Neuronal stem cell (in vitro differentiated cells): Measurements from ENCODE around the gene ARHGEF7.

Experiments used
- DNase-seq: peaks from one replicate; pipeline ENCODE4 v3.0.0-alpha.2; 2013; ENCODE audit warnings: low spot score
- H2AFZ ChIP-seq: one replicate; pipeline ENCODE4 v1.6.1; 2013; ENCODE audit warnings: mild to moderate bottlenecking, low read length, inconsistent platforms
- H2AK5ac ChIP-seq: 2 replicates; pipeline ENCODE4 v1.6.1; 2013; ENCODE audit warnings: low read depth, mild to moderate bottlenecking, inconsistent platforms, low read length, moderate library complexity, mixed read lengths
- H2BK120ac ChIP-seq: 2 replicates; pipeline ENCODE4 v1.6.1; 2013; ENCODE audit warnings: low read depth, mild to moderate bottlenecking, inconsistent platforms, low read length, moderate library complexity, mixed read lengths
- H2BK12ac ChIP-seq: one replicate; pipeline ENCODE4 v1.6.1; 2013; ENCODE audit warnings: low read length, inconsistent platforms
- H2BK15ac ChIP-seq: 2 replicates; pipeline ENCODE4 v1.6.1; 2013; ENCODE audit warnings: mild to moderate bottlenecking, low read length, inconsistent platforms, mixed read lengths
- H2BK5ac ChIP-seq: one replicate; pipeline ENCODE4 v1.6.1; 2013; ENCODE audit warnings: inconsistent platforms, mild to moderate bottlenecking, low read length, moderate library complexity
- H3K14ac ChIP-seq: one replicate; pipeline ENCODE4 v1.6.1; 2013; ENCODE audit warnings: low read length, inconsistent platforms
- H3K18ac ChIP-seq: 2 replicates; pipeline ENCODE4 v1.6.1; 2013; ENCODE audit warnings: low read length, inconsistent platforms
- H3K23ac ChIP-seq: 2 replicates; pipeline ENCODE4 v1.6.1; 2013; ENCODE audit warnings: low read depth, mild to moderate bottlenecking, mixed read lengths, low read length, inconsistent platforms; ENCODE audit not compliant: poor library complexity
- H3K27ac ChIP-seq: replicated peaks from 3 replicates; pipeline ENCODE4 v1.5.1; 2013; ENCODE audit warnings: low read length, inconsistent platforms
- H3K27me3 ChIP-seq, 3 experiments: 2 replicates each; pipeline ENCODE4 v1.6.1; 2013; ENCODE audit warnings: low read length in 3 of 3, mild to moderate bottlenecking in 2 of 3, inconsistent platforms in 1 of 3, low read depth in 1 of 3, mixed read lengths in 1 of 3, moderate library complexity in 1 of 3; ENCODE audit not compliant: control insufficient read depth in 3 of 3, insufficient read depth in 3 of 3
- H3K36me3 ChIP-seq, 2 donors: replicated peaks in 1 of 2; 2 replicates each; pipeline ENCODE4 v1.6.1; 2013; ENCODE audit warnings: low read length in 2 of 2; ENCODE audit not compliant: control insufficient read depth in 2 of 2, insufficient read depth in 2 of 2
- H3K4ac ChIP-seq: 2 replicates; pipeline ENCODE4 v1.6.1; 2013; ENCODE audit warnings: inconsistent platforms, mild to moderate bottlenecking, low read length, moderate library complexity
- H3K4me1 ChIP-seq, 2 donors: 1 replicate in 1 of 2; 2 replicates in 1 of 2; pipeline ENCODE4 v1.6.1; 2013; ENCODE audit warnings: low read length in 2 of 2, low read depth in 1 of 2; ENCODE audit not compliant: control insufficient read depth in 2 of 2, insufficient read depth in 1 of 2
- H3K4me2 ChIP-seq: one replicate; pipeline ENCODE4 v1.6.1; 2013; ENCODE audit warnings: mild to moderate bottlenecking, low read length, inconsistent platforms; ENCODE audit not compliant: insufficient read depth, poor library complexity, severe bottlenecking
- H3K4me3 ChIP-seq, 2 donors: 2 replicates each; pipeline ENCODE4 v1.5.1; 2013; ENCODE audit warnings: low read length in 2 of 2, mild to moderate bottlenecking in 2 of 2, inconsistent platforms in 1 of 2, moderate library complexity in 1 of 2
- H3K79me1 ChIP-seq: one replicate; pipeline ENCODE4 v1.6.1; 2013; ENCODE audit warnings: low read depth, mild to moderate bottlenecking, inconsistent platforms, low read length, moderate library complexity
- H3K9ac ChIP-seq: one replicate; pipeline ENCODE4 v1.6.1; 2013; ENCODE audit warnings: mild to moderate bottlenecking, low read depth, low read length, inconsistent platforms; ENCODE audit not compliant: poor library complexity
- H3K9me3 ChIP-seq, 2 donors: replicated peaks in 1 of 2; 2 replicates each; pipeline versions ENCODE3 to v1.6.1; 2013; ENCODE audit warnings: low read length in 2 of 2, mild to moderate bottlenecking in 2 of 2, inconsistent platforms in 1 of 2, low read depth in 1 of 2, mixed read lengths in 1 of 2, moderate library complexity in 1 of 2; ENCODE audit not compliant: control insufficient read depth in 2 of 2, insufficient read depth in 1 of 2
- H4K8ac ChIP-seq: one replicate; pipeline ENCODE4 v1.6.1; 2013; ENCODE audit warnings: low read depth, mild to moderate bottlenecking, inconsistent platforms, low read length, moderate library complexity
- H4K91ac ChIP-seq: one replicate; pipeline ENCODE4 v1.6.1; 2013; ENCODE audit warnings: low read length, low read depth, mild to moderate bottlenecking, inconsistent platforms; ENCODE audit not compliant: poor library complexity
- WGBS, 2 donors: extraction: QIAGEN DNeasy Blood & Tissue Kit; methylation state at CpG; one replicate each; pipeline ENCODE4 v1.1.7; 2013; ENCODE audit warnings: missing lambda C conversion rate in 2 of 2, mixed read lengths in 1 of 2; ENCODE audit not compliant: insufficient read length in 2 of 2, insufficient replicate concordance in 1 of 2; ENCODE audit errors: extremely low coverage in 2 of 2; 5-methylcytosine and 5-hydroxymethylcytosine counted together

The ARHGEF7 gene

DNA sequence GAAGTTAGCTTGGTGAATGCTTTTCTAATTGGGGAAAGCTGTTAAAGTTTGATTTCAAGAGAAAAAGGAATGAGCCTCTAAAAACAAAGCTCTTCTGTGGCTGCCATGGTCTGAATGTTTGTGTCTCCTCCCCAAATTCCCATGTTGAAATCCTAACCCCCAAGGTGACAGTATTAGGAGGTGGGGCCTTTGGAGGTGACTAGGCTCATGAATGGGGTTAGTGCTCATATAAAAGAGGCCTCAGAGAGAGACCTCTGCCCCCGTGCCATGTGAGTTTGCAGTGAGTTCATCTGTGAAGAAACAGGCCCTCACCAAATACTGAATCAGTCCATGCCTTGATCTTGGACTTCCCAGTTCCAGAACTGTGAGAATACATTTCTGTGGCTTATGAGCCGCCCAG, 56.5 kb downstream of the ARHGEF7 start:
- H3K14ac ChIP-seq = no peak overlapping the region
- H3K79me1 ChIP-seq = peaks cover 19% of the 10 kb centered on the region
- no peak overlapping the region for H4K91ac ChIP-seq
- H3K4ac ChIP-seq = no peak overlapping the region
- DNase-seq = no peak
- no peak overlapping the region for H2AK5ac ChIP-seq
- H3K18ac ChIP-seq = no peak overlapping the region
- no peak overlapping the region for H3K23ac ChIP-seq
- peaks cover 14 to 61% of the 10 kb centered on the region in 2 donors for H3K36me3 ChIP-seq
- peaks cover 0 to 5% of the 10 kb centered on the region in 2 donors for H3K9me3 ChIP-seq
- no peak overlapping the region for H3K9ac ChIP-seq
- H2AFZ ChIP-seq = no peak overlapping the region
- H2BK15ac ChIP-seq = no peak overlapping the region
- no peak overlapping the region for H3K27ac ChIP-seq
- WGBS, 2 donors = no CpG with 5 or more reads among the region's 2 CpGs
- no peaks in the 10 kb centered on the region for H3K4me1 ChIP-seq
- H4K8ac ChIP-seq = no peak overlapping the region
- H2BK5ac ChIP-seq = no peak overlapping the region
- H2BK12ac ChIP-seq = no peak overlapping the region
- no peak overlapping the region for H3K4me3 ChIP-seq
- no peak overlapping the region for H3K4me2 ChIP-seq
- no peaks in the 10 kb centered on the region for H3K27me3 ChIP-seq
- no peak overlapping the region for H2BK120ac ChIP-seq

DNA sequence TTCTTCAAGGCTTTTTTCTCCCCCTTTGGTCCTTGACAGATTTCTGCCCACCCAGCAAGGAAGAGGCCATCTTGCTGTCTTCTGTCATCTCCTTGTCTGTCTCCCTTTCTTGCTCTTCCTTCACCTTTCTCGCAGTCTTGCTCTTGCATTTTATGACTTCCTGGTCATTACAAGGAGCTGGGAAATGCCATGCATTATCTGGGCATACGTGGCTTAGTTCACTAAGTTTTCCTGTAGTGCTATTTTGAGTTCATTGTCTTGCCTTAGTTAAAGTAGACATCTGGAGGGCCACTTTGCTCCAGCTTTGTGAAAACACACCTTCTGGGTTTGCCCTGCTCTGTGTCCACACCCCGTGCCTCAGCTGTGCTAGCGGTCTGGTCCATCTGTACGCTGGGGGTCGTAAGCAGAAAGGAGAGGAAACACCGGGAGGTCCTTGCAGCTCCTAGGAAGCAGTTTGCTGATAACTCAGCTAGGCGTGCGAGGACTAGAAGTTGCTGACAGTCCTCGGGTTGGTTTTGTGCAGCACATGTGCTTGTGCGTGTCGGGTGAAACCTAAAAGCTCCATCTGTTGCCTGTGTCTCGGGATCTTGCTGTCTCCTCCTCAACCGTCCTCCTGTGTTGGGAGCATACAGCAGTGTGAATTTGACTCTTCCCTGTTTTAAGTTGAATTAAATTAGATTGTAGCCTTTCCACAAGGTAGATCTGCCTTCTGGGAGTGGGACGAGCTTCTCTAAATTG, 59.4 kb downstream of the ARHGEF7 start:
- H2BK12ac ChIP-seq = no peak overlapping the region
- no peak overlapping the region for H3K4me2 ChIP-seq
- no peak overlapping the region for H2AK5ac ChIP-seq
- H4K91ac ChIP-seq = no peak overlapping the region
- H2BK120ac ChIP-seq = no peak overlapping the region
- H3K14ac ChIP-seq = no peak overlapping the region
- H3K9me3 ChIP-seq = no peaks in the 10 kb centered on the region
- H3K4me1 ChIP-seq = peaks cover 1 to 7% of the 10 kb centered on the region in 2 donors
- no peak overlapping the region for H3K18ac ChIP-seq
- peaks cover 16% of the 10 kb centered on the region for H3K79me1 ChIP-seq
- no peak overlapping the region for H2AFZ ChIP-seq
- H3K36me3 ChIP-seq = peaks cover 8 to 45% of the 10 kb centered on the region in 2 donors
- H3K9ac ChIP-seq = no peak overlapping the region
- H3K23ac ChIP-seq = no peak overlapping the region
- no peak overlapping the region for H2BK15ac ChIP-seq
- no peak overlapping the region for H2BK5ac ChIP-seq
- no peak overlapping the region for H3K27ac ChIP-seq
- no peak for DNase-seq
- no peak overlapping the region for H4K8ac ChIP-seq
- no peaks in the 10 kb centered on the region for H3K27me3 ChIP-seq
- no peak overlapping the region for H3K4ac ChIP-seq
- no CpG with 5 or more reads among the region's 15 CpGs for WGBS, 2 donors
- H3K4me3 ChIP-seq = no peak overlapping the region

DNA sequence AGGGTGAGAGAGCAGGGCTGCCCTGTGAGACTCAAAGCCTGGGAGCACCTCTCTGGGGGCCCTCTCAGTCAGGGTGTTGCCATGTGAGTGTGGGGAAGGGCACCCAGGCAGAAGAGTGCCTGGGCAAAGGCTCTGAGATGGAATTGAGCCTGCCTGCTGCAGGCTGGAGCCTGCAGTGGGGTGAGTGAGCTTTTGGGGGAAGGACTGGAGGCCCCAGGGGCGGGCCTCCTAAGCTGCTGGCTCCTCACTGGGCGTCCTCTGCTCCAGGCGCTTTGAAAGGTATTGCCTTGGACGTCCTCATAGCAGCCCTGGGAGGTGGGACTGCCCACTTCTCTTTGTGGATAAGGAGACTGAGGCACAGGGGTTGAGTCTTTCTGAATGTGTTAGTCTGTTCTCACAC, 60.3 kb downstream of the ARHGEF7 start:
- no CpG with 5 or more reads among the region's 4 CpGs for WGBS, 2 donors
- Histone ChIP-seq H2AFZ (no peak overlapping the region), H4K8ac (no peak overlapping the region), H3K36me3 (peaks cover 8 to 40% of the 10 kb centered on the region in 2 donors), H3K14ac (no peak overlapping the region), H3K9me3 (no peaks in the 10 kb centered on the region), H3K79me1 (peaks cover 12% of the 10 kb centered on the region), H3K27me3 (no peaks in the 10 kb centered on the region), H3K9ac (no peak overlapping the region), H2AK5ac (no peak overlapping the region), H3K4ac (no peak overlapping the region), H3K18ac (no peak overlapping the region), H2BK15ac (no peak overlapping the region), H3K27ac (no peak overlapping the region), H2BK120ac (no peak overlapping the region), H2BK12ac (no peak overlapping the region), H3K4me2 (no peak overlapping the region), H3K4me1 (peaks cover 1 to 7% of the 10 kb centered on the region in 2 donors), H3K4me3 (no peak overlapping the region), H3K23ac (no peak overlapping the region), H2BK5ac (no peak overlapping the region), H4K91ac (no peak overlapping the region)
- no peak for DNase-seq

DNA sequence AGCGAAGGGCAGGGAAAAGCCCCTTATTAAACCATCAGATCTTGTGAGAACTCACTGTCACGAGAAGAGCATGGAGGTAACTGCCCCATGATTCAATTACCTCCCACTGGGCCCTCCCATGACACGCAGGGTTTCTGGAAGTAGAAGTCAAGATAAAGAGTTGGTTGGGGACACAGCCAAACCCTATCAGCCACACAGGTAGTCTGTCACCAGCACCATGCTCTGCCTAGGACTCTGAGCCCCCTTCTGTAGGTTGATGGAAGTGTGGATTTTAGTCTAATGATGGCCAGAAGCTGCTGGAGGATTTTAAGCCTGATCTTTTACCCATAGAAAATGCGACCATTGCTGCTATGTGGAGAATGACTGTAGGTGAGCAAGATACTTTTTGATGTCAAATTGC, 60.8 kb downstream of the ARHGEF7 start:
- peaks cover 11% of the 10 kb centered on the region for H3K79me1 ChIP-seq
- no peaks in the 10 kb centered on the region for H3K9me3 ChIP-seq
- H2BK5ac ChIP-seq = no peak overlapping the region
- H3K4me2 ChIP-seq = no peak overlapping the region
- no peak for DNase-seq
- H3K9ac ChIP-seq = no peak overlapping the region
- no peak overlapping the region for H3K27ac ChIP-seq
- no peak overlapping the region for H4K91ac ChIP-seq
- WGBS, 2 donors = no CpG with 5 or more reads among the region's 4 CpGs
- H3K36me3 ChIP-seq = peaks cover 8 to 37% of the 10 kb centered on the region in 2 donors
- H3K4me3 ChIP-seq = no peak overlapping the region
- no peak overlapping the region for H2AK5ac ChIP-seq
- H2BK15ac ChIP-seq = no peak overlapping the region
- peaks cover 1 to 7% of the 10 kb centered on the region in 2 donors for H3K4me1 ChIP-seq
- no peak overlapping the region for H2BK120ac ChIP-seq
- no peak overlapping the region for H3K4ac ChIP-seq
- H3K27me3 ChIP-seq = no peaks in the 10 kb centered on the region
- no peak overlapping the region for H3K14ac ChIP-seq
- H3K23ac ChIP-seq = no peak overlapping the region
- no peak overlapping the region for H3K18ac ChIP-seq
- H4K8ac ChIP-seq = no peak overlapping the region
- no peak overlapping the region for H2BK12ac ChIP-seq
- H2AFZ ChIP-seq = no peak overlapping the region
